Small intestine (tissue), 16 donors: Measurements from ENCODE around the gene GBE1. TPM values are rescaled to one million over a fixed set of nuclear protein-coding genes. Genes with fewer than 3 reads are reported as not detected.

Experiments used
- DNase-seq, 2 donors: peaks; one replicate each; pipeline versions ENCODE4 v3.0.0 to v3.0.0-alpha.2; 2013
- FAIRE-seq: peaks from 2 replicates; lab custom pipeline; 2012; peaks lifted over from hg19 to GRCh38; lab: Jason Lieb, UNC
- H3K27ac ChIP-seq, 3 donors: one replicate each; pipeline ENCODE4 v1.5.1; 2013; ENCODE audit warnings: low read length in 2 of 3, mild to moderate bottlenecking in 2 of 3, control low read depth in 1 of 3, inconsistent platforms in 1 of 3, low read depth in 1 of 3, moderate library complexity in 1 of 3
- H3K27me3 ChIP-seq, 3 donors: one replicate each; pipeline ENCODE4 v1.6.1; 2013; ENCODE audit warnings: low read length in 3 of 3, inconsistent platforms in 1 of 3; ENCODE audit not compliant: control insufficient read depth in 3 of 3, insufficient read depth in 3 of 3
- H3K36me3 ChIP-seq, 3 donors: one replicate each; pipeline ENCODE4 v1.6.1; 2013; ENCODE audit warnings: low read length in 3 of 3, inconsistent platforms in 1 of 3, low read depth in 1 of 3, mild to moderate bottlenecking in 1 of 3, moderate library complexity in 1 of 3; ENCODE audit not compliant: control insufficient read depth in 3 of 3, insufficient read depth in 2 of 3
- H3K4me1 ChIP-seq, 3 donors: one replicate each; pipeline ENCODE4 v1.6.1; 2013; ENCODE audit warnings: low read length in 2 of 3, inconsistent platforms in 1 of 3, low read depth in 1 of 3, mild to moderate bottlenecking in 1 of 3, moderate library complexity in 1 of 3; ENCODE audit not compliant: control insufficient read depth in 3 of 3, insufficient read depth in 2 of 3
- H3K4me3 ChIP-seq, 3 donors: one replicate each; pipeline ENCODE4 v1.5.1; 2013; ENCODE audit warnings: low read length in 3 of 3, control low read depth in 1 of 3, inconsistent platforms in 1 of 3, low read depth in 1 of 3, mild to moderate bottlenecking in 1 of 3, moderate library complexity in 1 of 3
- H3K9me3 ChIP-seq, 2 donors: one replicate each; pipeline ENCODE4 v1.6.1; 2013; ENCODE audit warnings: low read depth in 1 of 2, low read length in 1 of 2; ENCODE audit not compliant: control insufficient read depth in 2 of 2, insufficient read depth in 1 of 2
- WGBS, 3 donors: extraction: QIAGEN DNeasy Blood & Tissue Kit; methylation state at CpG; one replicate each; pipeline ENCODE4 v1.1.7; 2013; 5-methylcytosine and 5-hydroxymethylcytosine counted together
- long read RNA-seq, 10 donors: transcript quantifications; one replicate each; lab custom pipeline, GENCODE V29; 2026
- polyA plus RNA-seq, 4 donors: library from polyadenylated mRNA; stranded (reverse) in 3 of 4; unstranded in 1 of 4; fragments of 200-250 nt in 3 of 4; fragments of 120-200 nt in 1 of 4; gene quantifications; one replicate each; pipeline versions ENCODE4 v1.2.1 to v1.2.3, GENCODE V29; 2013
- donor health status: healthy with polysubstance abuse.
- donor health status: control.
- donor health status: control.
- donor health status: Bipolar disorder and iron deficiency.
- donor health status: healthy.

GBE1 gene
- 10 to 100 TPM in 2 of 4 donors, 1 to 10 TPM in 2; 8.9 to 14.3 (median 10.5) TPM for polyA plus RNA-seq
- long read RNA-seq, donor 1, result 0 reads
- long read RNA-seq, donor 2, partial matches to known transcripts, result 0 of 1 reads
- long read RNA-seq, donor 2, other reads (novel, unspliced or antisense), result 0 of 1 reads
- long read RNA-seq, donor 3, partial matches to known transcripts, result 8 of 8 reads
- long read RNA-seq, donor 3, other reads (novel, unspliced or antisense), result 0 of 8 reads
- long read RNA-seq, donor 4, result 0 reads
- long read RNA-seq, donor 5, result 0 reads
- long read RNA-seq, donor 6, partial matches to known transcripts, result 0 of 1 reads
- long read RNA-seq, donor 6, other reads (novel, unspliced or antisense), result 0 of 1 reads
- long read RNA-seq, donor 7, result 0 reads
- long read RNA-seq, donor 8, result 0 reads
- long read RNA-seq, donor 9, result 0 reads
- long read RNA-seq, donor 10, partial matches to known transcripts, result 5 of 9 reads
- long read RNA-seq, donor 10, other reads (novel, unspliced or antisense), result 0 of 9 reads

- Histone ChIP-seq H3K9me3 (no peaks in the 10 kb centered on the region), H3K27me3 (no peaks in the 10 kb centered on the region), H3K4me1 (peaks cover 0 to 4% (median 3%) of the 10 kb centered on the region in 3 donors), H3K4me3 (peak within 1 kb of the TSS; percentile 67 to 74 (median 67)), H3K36me3 (no peaks in the 10 kb centered on the region), H3K27ac (peak within 1 kb of the TSS; percentile 92 to 100 (median 97))
- WGBS, 3 donors, result 0 to 1% (median 0%) methylated on average over 73 to 88 of the region's 88 CpGs
- DNase-seq, result peak; percentile 92 to 96
- FAIRE-seq, result no peak
Observed at GRCh38 chr3:81760924-81761903, at the start of gene GBE1. TSS of gene GBE1 (minus strand) at chr3:81761645. CDS start at chr3:81761517, 128 bp downstream.

DNA sequence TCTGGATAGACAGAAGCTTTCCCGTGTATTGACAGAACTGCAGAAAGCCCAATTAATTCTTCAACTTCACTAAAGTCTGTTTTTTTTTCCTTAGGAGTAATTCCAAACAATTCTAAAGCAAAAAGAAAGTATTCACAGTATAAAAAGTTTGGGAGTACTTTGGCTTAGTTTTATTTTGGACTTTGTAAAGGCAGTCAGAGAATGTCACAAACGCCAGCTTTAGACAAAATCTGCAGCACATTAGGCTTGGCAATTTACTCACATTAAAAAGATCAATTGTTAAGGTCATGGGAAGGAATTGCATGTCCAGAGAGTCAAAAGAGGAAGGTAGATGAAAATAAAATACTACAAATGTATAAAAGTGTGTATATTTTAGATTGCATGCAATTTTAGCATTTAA is 47.5 kb upstream of the GBE1 start:
- 48 to 58% (median 58%) methylated on average over 2 of the region's 2 CpGs for WGBS, 3 donors
- FAIRE-seq (no peak), DNase-seq (no peak)
- Histone ChIP-seq H3K4me3 (no peak overlapping the region), H3K27ac (no peak overlapping the region), H3K9me3 (peaks cover 0 to 6% of the 10 kb centered on the region in 2 donors), H3K4me1 (no peaks in the 10 kb centered on the region), H3K36me3 (no peaks in the 10 kb centered on the region), H3K27me3 (no peaks in the 10 kb centered on the region)

GRCh38 chr3:81799403-81799802 is 38.0 kb upstream of the GBE1 start:
- H3K4me1 ChIP-seq, result no peaks in the 10 kb centered on the region
- no peak for DNase-seq
- 41 to 54% (median 50%) methylated on average over 4 of the region's 4 CpGs for WGBS, 3 donors
- no peaks in the 10 kb centered on the region for H3K36me3 ChIP-seq
- H3K9me3 ChIP-seq, result no peaks in the 10 kb centered on the region
- no peaks in the 10 kb centered on the region for H3K27me3 ChIP-seq
- H3K27ac ChIP-seq, result no peak overlapping the region
- no peak for FAIRE-seq
- no peak overlapping the region for H3K4me3 ChIP-seq

- no peaks in the 10 kb centered on the region for H3K27me3 ChIP-seq
- no peaks in the 10 kb centered on the region for H3K9me3 ChIP-seq
- H3K4me3 ChIP-seq, result no peak overlapping the region
- no peak overlapping the region for H3K27ac ChIP-seq
- H3K4me1 ChIP-seq, result no peaks in the 10 kb centered on the region
- FAIRE-seq (no peak), DNase-seq (no peak)
- H3K36me3 ChIP-seq, result no peaks in the 10 kb centered on the region
Observed at GRCh38 chr3:81793410-81793809, 32.0 kb upstream of the GBE1 start.

DNA sequence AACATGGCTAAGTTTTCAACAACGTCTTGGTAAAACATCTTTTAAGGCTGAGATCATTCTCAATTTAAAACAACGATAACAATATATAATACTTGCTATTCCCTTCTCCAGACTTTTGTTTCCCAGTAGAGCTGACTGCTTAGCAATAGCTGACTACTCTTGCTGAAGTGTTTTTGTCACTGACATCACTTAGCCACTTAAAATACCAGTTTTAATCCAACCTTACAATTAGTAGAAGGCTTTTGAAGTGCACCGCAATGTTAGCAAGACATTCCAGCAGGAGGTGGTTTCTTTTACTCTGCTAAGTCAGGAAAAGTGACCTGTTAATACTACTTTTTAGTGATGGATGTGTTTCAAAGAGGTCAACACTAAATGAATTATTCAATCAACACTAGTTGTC is 28.7 kb upstream of the GBE1 start:
- Histone ChIP-seq H3K4me1 (no peaks in the 10 kb centered on the region), H3K27ac (no peak overlapping the region), H3K9me3 (no peaks in the 10 kb centered on the region), H3K36me3 (no peaks in the 10 kb centered on the region), H3K4me3 (no peak overlapping the region), H3K27me3 (no peaks in the 10 kb centered on the region)
- 59 to 82% (median 77%) methylated on average over 3 of the region's 3 CpGs for WGBS, 3 donors
- DNase-seq, result no peak
- no peak for FAIRE-seq

GRCh38 chr3:81789691-81790090 is 28.2 kb upstream of the GBE1 start:
- no peaks in the 10 kb centered on the region for H3K36me3 ChIP-seq
- H3K27ac ChIP-seq, result no peak overlapping the region
- DNase-seq (no peak), FAIRE-seq (no peak)
- H3K4me3 ChIP-seq, result no peak overlapping the region
- no peaks in the 10 kb centered on the region for H3K4me1 ChIP-seq
- no peaks in the 10 kb centered on the region for H3K27me3 ChIP-seq
- H3K9me3 ChIP-seq, result no peaks in the 10 kb centered on the region

- Histone ChIP-seq H3K36me3 (no peaks in the 10 kb centered on the region), H3K4me1 (no peaks in the 10 kb centered on the region), H3K9me3 (no peaks in the 10 kb centered on the region), H3K27ac (no peak overlapping the region), H3K4me3 (no peak overlapping the region), H3K27me3 (no peaks in the 10 kb centered on the region)
- DNase-seq, result no peak
- WGBS, 3 donors, result 39 to 64% (median 41%) methylated on average over 2 of the region's 2 CpGs
- no peak for FAIRE-seq
Observed at GRCh38 chr3:81788610-81789009, 27.2 kb upstream of the GBE1 start.

- no peak for DNase-seq
- H3K27me3 ChIP-seq, result no peaks in the 10 kb centered on the region
- no peaks in the 10 kb centered on the region for H3K9me3 ChIP-seq
- H3K4me3 ChIP-seq, result no peak overlapping the region
- no peaks in the 10 kb centered on the region for H3K36me3 ChIP-seq
- WGBS, 3 donors, result 59 to 75% (median 62%) methylated on average over 2 of the region's 2 CpGs
- no peak overlapping the region for H3K27ac ChIP-seq
- no peaks in the 10 kb centered on the region for H3K4me1 ChIP-seq
- FAIRE-seq, result no peak
Observed at GRCh38 chr3:81788044-81788443, 26.6 kb upstream of the GBE1 start.
